Astrocyte of the hippocampus (primary cell): ENCODE results near the gene KCTD8.
"Not testable (repeated sequence)": the region's sequence is repeated elsewhere in the genome, so short reads cannot be mapped to it uniquely, and the experiment has no call there.

Source experiments
- DNase-seq: peaks from one replicate; pipeline ENCODE4 v3.0.0; 2011; ENCODE audit warnings: low read depth, low spot score

KCTD8 gene

DNA sequence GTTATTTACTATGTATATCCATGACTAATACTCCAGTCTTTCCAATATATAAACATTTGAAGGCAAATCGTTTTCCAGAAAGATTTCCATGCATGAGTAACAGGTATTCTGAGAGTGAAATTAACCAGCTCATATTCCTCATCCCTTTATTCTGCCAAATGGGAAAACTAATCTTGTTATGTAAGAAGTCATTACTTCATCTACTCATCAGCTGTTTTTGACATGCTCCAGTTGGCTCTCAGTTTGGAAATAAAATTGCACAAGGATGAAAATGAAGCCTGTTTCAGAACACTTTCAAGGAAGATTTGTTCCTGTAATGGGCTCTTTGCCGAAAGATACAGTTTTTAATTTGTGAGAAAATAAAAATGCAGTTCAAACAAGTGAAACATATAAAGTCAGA, 121.9 kb downstream of the KCTD8 start:
- no peak for DNase-seq

DNA sequence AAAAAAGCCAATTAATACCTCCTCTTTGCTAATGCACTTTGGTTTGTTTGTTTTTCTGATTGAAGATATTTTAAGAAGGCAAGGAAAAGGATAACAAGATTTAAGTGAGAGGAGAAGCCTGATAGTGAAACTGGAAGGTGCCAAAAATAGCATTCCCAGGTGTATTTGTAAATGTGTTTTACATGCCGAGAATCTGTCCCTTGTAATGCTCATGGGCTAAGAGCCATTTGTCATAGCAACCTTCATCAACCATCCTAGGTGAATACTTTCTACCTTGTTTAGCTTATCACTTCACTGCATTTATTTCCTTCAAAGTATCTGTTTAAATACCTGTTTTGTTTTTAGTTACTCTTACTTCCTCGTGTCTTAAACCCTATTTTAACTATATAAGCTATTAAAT, 127.8 kb downstream of the KCTD8 start:
- DNase-seq, result no peak

DNA sequence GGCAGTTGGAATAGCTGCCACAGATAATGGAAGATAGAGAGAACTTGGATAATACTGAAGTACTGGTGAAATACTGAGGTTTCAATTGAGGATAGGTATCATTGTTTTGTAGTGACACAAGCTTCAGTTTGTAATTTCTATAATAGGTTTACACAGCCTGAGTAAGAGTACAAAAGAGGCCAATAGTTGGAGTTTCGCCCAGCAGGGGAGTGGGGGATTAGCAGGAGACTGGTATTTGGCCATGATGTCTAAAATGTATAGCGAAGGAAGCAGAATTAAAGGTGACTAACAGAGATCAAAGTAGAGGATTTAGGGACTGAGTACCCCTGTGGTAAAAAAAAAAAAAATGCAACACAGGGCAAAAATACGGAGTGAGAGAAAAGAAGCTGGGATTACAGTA, 129.5 kb downstream of the KCTD8 start:
- peak; percentile 0 for DNase-seq

DNA sequence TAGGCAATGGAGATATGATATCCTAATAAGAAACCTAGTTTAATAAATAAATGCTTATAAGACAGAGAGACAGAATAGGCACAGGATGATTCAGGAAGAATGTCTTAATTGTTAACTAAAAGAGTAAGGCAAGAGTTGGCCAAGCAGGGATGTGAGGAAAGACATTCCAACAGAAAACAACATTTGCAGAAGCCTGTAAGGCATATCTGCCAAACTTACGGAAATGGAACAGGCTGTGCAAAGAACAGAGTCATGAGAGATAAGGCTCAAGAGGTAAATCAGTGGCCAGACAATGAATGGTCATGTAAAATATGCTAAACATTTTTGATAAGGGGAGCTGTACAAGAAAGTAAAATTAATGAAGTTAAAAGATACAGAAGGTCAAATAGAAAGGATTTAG, 134.9 kb downstream of the KCTD8 start:
- no peak for DNase-seq

DNA sequence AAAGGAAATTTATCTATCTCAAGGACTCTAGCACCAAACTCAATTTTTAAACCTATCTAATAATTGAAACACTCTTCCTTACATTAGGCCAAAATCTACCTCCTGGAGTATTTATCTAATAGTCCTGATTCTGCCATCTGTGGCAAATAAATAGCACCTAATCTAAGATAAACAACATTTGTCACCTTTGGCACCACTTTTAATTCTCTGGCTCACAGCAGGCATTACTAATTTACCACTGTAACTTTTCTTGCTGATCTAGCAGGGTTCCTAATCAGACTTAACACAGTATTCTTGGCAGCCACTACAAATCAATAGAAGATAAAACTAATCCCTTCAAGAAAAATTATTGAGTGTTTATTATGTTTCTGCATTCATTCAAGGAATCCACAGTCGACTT, 161.1 kb downstream of the KCTD8 start:
- DNase-seq, result no peak

DNA sequence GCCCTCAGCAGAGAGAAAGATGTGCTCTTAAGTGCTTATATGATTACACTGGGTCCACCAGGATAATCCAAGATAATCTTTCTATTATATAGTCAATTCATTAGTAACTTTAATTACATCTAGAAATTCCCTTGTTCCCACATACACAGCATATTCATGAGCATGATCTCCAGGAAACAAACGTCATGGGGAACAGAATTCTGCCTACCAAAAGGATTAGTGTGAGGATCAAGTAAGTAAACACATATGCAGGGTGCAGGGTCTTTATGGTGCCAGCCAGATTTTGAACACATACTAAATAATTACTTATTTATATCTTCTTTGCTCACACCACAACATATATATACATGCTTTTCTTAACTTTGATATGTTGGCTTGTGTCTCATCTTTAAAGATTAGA, 169.1 kb downstream of the KCTD8 start:
- DNase-seq, result no peak

DNA sequence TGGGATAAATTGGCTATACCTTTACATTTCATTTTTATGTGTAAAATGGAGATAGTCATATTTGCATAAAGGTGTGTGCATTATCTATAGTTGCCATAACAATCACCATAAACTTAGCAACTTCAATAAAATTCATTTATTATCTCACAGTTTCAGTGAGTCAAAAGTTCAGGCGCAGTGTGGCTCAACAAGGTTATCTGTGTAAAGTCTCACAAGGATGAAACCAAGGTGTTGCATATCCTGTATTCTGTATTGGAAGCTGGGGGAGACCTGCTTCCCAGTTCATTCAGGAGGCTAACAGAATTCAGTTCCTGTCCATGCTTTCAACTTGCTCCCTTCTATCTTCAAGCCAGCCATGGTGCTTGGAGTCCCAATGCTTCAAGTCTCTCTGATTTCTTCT, 169.5 kb downstream of the KCTD8 start:
- DNase-seq, result no peak

DNA sequence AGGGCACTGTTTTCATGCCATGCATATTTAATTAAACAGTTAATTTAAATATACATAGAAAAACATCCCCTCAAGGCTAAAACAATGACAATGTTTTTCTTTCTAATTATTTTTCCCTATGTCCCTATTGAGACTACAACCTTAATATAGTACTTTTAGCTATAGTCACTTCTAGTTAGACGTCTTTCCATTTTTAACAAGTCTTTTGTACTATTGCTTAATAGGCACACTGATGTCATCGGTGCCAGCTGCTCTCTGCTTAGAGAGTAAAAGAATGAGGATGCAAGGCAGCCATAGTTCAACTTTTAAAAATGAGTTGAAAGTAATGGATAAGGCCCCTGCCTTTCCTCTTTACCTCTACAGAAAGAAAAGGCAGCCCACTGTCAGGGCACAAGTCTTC, 191.1 kb downstream of the KCTD8 start:
- no peak for DNase-seq

DNA sequence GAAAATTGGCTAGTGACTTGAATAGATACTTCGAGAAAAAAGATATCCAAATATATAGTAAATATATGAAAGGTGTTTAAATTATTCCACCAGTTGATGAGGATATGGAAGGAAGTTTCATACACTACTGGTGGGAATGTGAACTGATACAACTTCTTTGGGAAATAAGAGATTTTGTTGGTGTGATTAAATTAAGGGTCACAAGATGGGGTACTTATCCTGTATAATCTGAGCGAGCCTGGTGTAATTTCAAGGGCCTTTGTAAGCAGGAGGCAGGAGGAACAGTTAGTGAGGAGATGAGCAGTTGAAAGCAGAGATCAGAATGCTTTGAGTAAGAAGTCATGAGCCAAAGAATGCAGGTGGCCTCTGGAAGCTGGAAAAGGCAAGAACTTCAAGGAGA, 192.2 kb downstream of the KCTD8 start:
- DNase-seq, result no peak

DNA sequence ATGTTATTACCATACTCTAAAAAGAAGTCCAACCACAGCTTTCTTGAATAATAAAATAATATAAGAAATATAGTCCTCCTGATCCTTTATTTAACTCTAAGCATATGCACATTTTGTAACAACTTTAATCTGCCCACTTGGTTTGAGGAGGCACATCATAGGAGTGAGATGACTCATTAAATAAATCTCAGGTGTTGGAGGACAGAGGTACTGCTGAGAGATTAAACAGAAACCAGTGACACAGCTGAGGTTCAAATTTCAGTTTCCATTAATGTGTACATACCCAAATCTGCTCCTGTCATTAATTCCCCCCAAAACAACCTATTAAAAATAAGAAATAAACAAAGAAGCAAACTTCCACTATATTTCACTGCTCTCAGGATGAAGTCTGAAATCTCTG, 211.0 kb downstream of the KCTD8 start:
- no peak for DNase-seq

DNA sequence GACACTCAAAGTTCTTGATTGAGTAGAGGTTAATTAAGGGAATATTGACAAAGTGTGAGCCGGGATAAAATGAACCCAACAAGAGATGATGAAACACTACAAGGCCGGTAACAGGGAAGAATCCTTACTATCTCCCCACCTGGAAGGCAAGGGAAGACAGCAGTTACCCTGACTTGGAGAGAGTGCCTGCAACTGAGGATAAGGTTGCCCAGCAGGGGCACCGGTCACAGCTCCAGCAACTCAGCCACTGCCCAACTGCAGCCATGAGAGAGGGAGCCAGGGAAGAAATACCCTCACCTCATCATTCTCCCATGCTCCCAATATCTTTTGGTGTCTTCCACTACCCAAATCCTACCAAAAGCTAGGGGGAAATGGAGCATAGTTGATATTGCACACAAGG, 212.7 kb downstream of the KCTD8 start:
- no peak for DNase-seq

DNA sequence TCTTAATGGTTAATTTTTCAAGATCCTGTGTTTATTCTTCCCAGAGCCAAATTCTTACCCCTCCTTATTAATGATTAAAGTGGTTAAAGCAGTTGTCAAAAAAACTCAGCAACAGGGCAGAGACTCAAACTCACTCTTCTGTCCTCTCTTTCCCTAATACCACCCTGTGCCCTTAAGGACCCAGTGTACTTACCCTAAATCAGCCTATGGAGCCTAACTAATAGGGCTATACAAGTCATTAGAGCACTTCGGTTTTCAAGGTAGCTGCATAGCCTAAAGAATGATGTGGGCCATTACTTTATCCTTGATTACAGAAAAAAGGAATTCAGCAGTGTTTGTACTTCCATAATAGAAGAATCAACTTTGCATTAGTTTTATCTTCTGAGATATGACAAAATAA, 216.3 kb downstream of the KCTD8 start:
- no peak for DNase-seq

DNA sequence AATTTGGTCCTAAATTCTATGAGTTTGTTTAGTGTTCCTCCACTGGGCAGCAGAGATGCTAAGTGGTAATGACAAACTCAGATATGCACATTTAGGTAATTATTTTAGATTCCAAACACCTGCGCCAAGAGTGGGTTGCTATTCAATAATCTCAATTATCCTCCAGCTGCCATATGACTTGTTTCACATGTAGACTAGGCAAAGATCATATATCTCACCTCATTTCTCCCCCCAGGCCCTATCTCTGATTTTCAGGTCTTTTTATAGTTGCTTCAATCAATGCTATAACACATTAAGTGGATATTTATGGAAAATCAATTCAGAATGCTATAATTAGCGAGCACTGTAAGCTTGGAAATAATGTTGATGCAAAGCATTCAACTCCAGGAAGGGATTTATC, 217.6 kb downstream of the KCTD8 start:
- no peak for DNase-seq

DNA sequence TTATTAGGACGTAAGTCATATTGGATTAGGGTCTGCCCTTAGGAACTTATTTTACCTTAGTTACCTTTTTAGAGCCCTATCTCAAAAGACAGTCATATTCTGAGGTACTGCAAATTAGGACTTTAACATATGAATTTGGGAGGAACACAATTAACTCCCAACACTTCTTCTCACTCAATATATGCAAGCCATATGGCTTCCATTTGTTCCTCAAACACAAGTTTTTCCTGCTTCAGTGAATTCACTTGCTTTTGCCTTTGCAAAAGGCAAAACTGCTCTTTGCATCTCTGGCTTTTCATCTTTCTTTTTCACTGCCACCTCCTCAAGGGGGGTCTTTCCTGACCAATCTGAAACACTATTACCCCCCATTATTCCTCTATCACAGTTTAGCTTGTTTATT, 220.3 kb downstream of the KCTD8 start:
- DNase-seq, result no peak

DNA sequence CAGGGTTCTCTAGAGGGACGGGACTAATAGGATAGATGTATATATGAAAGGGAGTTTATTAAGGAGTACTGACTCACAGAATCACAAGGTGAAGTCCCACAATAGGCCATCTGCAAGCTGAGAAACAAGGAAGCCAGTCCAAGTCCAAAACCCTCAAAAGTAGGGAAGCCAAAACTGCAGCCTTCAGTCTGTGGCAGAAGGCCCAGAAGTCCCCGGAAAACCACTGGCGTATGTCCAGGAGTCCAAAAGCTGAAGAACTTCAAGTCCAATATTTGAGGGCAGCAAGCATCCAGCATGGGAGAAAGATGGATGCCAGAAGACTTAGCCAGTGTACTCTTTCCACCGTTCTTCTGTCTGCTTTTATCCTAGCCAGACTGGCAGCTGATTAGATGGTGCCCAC, 227.2 kb downstream of the KCTD8 start:
- no peak for DNase-seq

DNA sequence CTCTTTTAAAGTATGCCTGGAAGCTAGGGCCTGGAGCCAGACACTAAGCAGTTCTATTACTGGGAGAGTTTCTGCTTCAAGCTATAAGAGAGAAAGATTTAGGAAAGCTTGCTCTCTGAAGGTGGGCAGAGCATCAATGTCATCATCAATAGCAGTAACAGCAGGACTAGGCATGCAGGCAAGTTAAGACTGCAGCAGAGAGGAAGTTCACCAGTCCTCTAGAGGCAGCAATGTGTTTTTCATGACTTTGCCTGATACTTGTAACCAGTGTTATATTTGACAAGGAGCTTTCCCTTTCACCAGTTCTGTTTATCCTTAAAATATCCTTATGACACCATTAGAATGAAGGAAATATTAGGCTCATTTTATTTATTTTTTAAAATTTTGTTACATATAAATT, 237.9 kb downstream of the KCTD8 start:
- no peak for DNase-seq

DNA sequence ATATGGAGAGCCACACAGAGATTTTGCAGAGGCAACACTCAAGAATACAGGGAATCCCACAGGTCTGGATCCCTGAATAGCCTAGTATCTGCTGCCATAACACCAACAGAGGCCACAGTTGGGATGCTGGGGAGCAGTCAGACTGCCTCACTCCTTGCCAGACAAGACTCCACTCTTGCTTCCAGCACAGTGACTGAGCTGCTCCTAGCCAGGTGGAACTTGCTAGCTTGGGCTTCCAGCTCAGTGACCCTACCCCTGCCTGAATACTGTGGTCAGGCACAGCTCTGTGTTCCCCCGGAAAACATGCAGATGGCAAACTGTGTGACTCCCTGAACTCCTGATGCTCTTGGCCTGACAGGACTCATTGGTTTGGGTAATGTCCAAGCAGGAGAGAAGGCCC, 251.8 kb downstream of the KCTD8 start:
- no peak for DNase-seq

DNA sequence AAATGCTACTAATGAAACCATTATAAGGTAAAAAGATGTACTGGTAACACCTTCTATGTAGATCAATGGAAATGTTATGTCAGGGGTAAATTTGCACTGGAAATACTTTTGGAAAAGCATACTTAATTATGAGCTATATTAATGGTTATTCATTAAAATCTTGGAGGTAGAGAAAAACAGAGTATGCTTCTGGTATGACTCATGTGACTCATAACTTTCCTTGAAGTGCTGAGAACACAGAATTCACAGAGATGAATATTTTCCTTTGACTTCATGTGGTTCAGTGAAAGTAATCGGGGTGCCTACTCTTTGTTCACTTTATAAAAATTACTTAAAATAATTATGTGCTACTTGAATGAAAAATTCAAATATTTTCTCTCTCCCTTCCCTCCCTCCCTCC, 254.2 kb downstream of the KCTD8 start:
- DNase-seq, result no peak

DNA sequence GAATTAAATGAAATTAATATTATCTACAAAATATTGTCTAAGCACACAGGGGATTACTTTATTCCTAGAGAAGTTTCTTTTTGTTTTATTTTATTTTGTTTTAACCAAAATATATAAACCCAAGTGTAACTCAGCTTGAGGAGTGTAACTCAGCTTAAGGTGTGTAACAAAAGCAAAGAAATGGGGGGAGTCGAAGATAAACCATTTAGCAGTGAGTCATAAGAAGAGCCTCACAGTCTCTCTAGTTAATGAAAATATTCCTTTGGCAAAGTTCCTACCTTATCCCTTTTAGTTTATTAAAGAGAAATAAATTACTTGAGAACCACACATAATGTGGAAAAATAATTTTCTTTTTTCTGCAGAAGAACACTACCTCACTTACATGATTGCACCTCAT, 261.8 kb downstream of the KCTD8 start:
- DNase-seq, result no peak

DNA sequence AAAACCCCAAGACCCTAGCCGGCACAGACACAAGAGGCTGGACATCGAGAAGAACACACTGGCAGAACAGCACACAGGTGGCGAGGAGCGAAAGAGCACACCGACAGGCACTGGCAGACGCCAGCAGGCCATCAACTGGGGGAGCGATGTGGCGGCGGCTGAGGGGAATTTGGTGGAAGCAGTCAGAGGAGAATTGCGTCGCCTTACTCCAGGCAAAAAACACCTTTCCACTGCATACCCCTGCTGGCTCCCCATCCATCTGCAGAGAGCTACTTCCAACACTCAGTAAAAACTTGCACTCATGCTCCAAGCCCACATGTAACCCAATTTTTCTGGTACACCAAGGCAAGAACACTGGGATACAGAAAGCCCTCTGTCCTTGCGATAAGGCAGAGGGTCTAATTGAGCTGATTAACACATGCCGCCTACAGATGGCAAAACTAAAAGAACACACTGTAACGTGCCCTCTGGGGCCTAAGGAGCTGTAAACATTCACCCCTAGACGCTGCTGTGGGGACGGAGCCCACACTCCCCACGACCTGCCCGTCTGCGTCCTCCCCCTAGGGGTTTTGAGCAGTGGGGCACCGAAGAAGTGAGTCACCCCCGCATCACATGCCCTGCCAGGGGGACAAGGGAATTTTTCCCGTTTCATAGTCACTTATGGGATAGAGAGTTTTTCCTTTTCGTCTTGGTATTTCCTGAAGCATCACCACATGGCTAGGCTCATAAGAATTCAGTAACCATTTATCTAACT, 262.3 kb downstream of the KCTD8 start:
- no peak for DNase-seq

DNA sequence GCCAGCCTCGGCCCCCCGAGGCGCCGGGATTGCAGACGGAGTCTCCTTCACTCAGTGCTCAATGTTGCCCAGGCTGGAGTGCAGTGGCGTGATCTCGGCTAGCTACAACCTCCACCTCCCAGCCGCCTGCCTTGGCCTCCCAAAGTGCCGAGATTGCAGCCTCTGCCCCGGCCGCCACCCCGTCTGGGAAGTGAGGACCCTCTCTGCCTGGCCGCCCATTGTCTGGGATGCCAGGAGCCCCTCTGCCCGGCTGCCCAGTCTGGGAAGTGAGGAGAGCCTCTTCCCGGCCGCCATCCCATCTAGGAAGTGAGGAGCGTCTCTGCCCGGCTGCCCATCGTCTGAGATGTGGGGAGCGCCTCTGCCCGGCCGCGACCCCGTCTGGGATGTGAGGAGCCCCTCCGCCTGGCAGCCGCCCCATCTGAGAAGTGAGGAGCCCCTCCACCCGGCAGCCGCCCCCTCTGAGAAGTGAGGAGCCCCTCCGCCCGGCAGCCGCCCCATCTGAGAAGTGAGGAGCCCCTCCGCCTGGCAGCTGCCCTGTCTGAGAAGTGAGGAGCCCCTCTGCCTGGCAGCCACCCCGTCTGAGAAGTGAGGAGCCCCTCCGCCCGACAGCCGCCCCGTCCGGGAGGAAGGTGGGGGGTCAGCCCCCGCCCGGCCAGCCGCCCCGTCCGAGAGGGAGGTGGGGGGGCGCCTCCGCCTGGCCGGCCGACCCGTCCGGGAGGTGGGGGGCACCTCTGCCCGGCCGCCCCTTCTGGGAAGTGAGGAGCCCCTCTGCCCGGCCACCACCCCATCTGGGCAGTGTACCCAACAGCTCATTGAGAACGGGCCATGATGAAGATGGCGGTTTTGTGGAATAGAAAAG, 266.9 kb downstream of the KCTD8 start:
- not testable (repeated sequence) for DNase-seq

DNA sequence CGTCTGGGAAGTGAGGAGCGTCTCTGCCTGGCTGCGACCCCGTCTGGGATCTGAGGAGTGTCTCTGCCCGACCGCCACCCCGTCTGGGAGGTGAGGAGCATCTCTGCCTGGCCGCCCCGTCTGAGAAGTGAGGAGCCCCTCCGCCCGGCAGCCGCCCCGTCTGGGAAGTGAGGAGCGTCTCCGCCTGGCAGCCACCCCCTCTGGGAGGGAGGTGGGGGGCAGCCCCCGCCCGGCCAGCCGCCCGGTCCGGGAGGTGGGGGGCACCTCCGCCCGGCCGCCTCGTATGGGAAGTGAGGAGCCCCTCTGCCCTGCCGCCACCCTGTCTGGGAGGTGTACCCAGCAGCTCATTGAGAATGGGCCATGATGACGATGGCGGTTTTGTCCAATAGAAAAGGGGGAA, 280.8 kb downstream of the KCTD8 start:
- not testable (repeated sequence) for DNase-seq

DNA sequence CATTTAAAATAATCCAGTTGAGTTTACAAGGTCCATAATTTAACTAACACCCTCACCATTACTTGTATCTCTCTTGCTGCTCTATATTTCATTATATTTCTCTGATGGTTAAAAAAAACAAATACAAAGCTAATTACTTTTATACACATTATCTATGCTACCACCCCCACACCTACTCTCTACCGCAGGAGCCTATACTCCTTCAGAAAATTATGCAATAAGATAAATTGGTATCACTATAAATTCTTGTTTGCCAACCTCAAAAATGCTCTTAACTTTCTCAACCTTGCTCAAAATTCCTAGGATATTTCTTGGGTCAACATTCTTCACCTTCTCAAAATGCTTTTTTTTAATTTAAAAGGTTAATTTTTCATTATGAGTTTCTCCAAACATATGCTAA, 282.7 kb downstream of the KCTD8 start:
- no peak for DNase-seq
